Measurements from ENCODE around the gene ILKAP. TPM values are rescaled to one million over a fixed set of nuclear protein-coding genes. Genes with fewer than 3 reads are reported as not detected.

Gene ILKAP
- total RNA-seq, 1 experiment from 2014 or later = 55.4 TPM

GRCh38 chr2:238161291-238162051 is 42.0 kb downstream of the ILKAP start:
- DNase-seq = no peak
- CTCF ChIA-PET = no interaction called here
- no peak for TF ChIP-seq CTCF (IDR thresholded peaks at IDR 0.05; ENCODE audit: unreplicated experiment)
- no peak overlapping the region for H3K27ac Mint-ChIP-seq (ENCODE audit: unreplicated experiment)
- peaks cover 7% of the 10 kb centered on the region for H3K4me1 Mint-ChIP-seq (ENCODE audit: low read depth, unreplicated experiment)
- intact Hi-C loops (cut with micrococcal nuclease; ENCODE audit: unreplicated experiment) = no loop called here
- BruUV-seq (replicated peaks) = no TSS peak
- no peaks in the 10 kb centered on the region for H3K9me3 Mint-ChIP-seq (ENCODE audit: low read depth, unreplicated experiment)
- H3K27me3 Mint-ChIP-seq (ENCODE audit: unreplicated experiment) = peaks cover 14% of the 10 kb centered on the region
- H3K4me3 Mint-ChIP-seq (ENCODE audit: low read depth, unreplicated experiment) = no peak overlapping the region
- H3K36me3 Mint-ChIP-seq (ENCODE audit: insufficient read depth, unreplicated experiment) = peaks cover 9% of the 10 kb centered on the region

- Mint-ChIP-seq H3K27ac (ENCODE audit: unreplicated experiment) (no peak overlapping the region), H3K27me3 (ENCODE audit: unreplicated experiment) (peaks cover 13% of the 10 kb centered on the region), H3K4me3 (ENCODE audit: low read depth, unreplicated experiment) (peak overlapping the region; percentile 45), H3K36me3 (ENCODE audit: insufficient read depth, unreplicated experiment) (peaks cover 6% of the 10 kb centered on the region), H3K9me3 (ENCODE audit: low read depth, unreplicated experiment) (no peaks in the 10 kb centered on the region), H3K4me1 (ENCODE audit: low read depth, unreplicated experiment) (peaks cover 7% of the 10 kb centered on the region)
- intact Hi-C loops (cut with micrococcal nuclease; ENCODE audit: unreplicated experiment) = no loop called here
- peak; percentile 22 for DNase-seq
- no TSS peak for BruUV-seq (replicated peaks)
- TF ChIP-seq CTCF (IDR thresholded peaks at IDR 0.05; ENCODE audit: unreplicated experiment) = no peak
- CTCF ChIA-PET = no interaction called here
Measured at GRCh38 chr2:238160206-238161129, 43.0 kb downstream of the ILKAP start.

GRCh38 chr2:238159661-238160205 is 43.8 kb downstream of the ILKAP start:
- CTCF ChIA-PET = no interaction called here
- intact Hi-C loops (cut with micrococcal nuclease; ENCODE audit: unreplicated experiment) = no loop called here
- H3K27me3 Mint-ChIP-seq (ENCODE audit: unreplicated experiment) = peaks cover 6% of the 10 kb centered on the region
- H3K9me3 Mint-ChIP-seq (ENCODE audit: low read depth, unreplicated experiment) = no peaks in the 10 kb centered on the region
- H3K4me1 Mint-ChIP-seq (ENCODE audit: low read depth, unreplicated experiment) = peaks cover 7% of the 10 kb centered on the region
- peak overlapping the region; percentile 45 for H3K4me3 Mint-ChIP-seq (ENCODE audit: low read depth, unreplicated experiment)
- no peak for DNase-seq
- no peak for TF ChIP-seq CTCF (IDR thresholded peaks at IDR 0.05; ENCODE audit: unreplicated experiment)
- no peaks in the 10 kb centered on the region for H3K36me3 Mint-ChIP-seq (ENCODE audit: insufficient read depth, unreplicated experiment)
- no peak overlapping the region for H3K27ac Mint-ChIP-seq (ENCODE audit: unreplicated experiment)
- BruUV-seq (replicated peaks) = TSS peak; percentile 58

GRCh38 chr2:238159071-238159539 is 44.4 kb downstream of the ILKAP start:
- no TSS peak for BruUV-seq (replicated peaks)
- H3K27ac Mint-ChIP-seq (ENCODE audit: unreplicated experiment) = no peak overlapping the region
- intact Hi-C loops (cut with micrococcal nuclease; ENCODE audit: unreplicated experiment) = no loop called here
- no peak for TF ChIP-seq CTCF (IDR thresholded peaks at IDR 0.05; ENCODE audit: unreplicated experiment)
- H3K9me3 Mint-ChIP-seq (ENCODE audit: low read depth, unreplicated experiment) = no peaks in the 10 kb centered on the region
- DNase-seq = peak; percentile 29
- H3K36me3 Mint-ChIP-seq (ENCODE audit: insufficient read depth, unreplicated experiment) = no peaks in the 10 kb centered on the region
- CTCF ChIA-PET = no interaction called here
- peaks cover 7% of the 10 kb centered on the region for H3K4me1 Mint-ChIP-seq (ENCODE audit: low read depth, unreplicated experiment)
- H3K4me3 Mint-ChIP-seq (ENCODE audit: low read depth, unreplicated experiment) = peak overlapping the region; percentile 45
- no peaks in the 10 kb centered on the region for H3K27me3 Mint-ChIP-seq (ENCODE audit: unreplicated experiment)
